GM19397 (cell line): ENCODE data around the gene STKLD1.
"Not testable (repeated sequence)": the region's sequence is repeated elsewhere in the genome, so short reads cannot be mapped to it uniquely, and the experiment has no call there.

Source experiments
- ATAC-seq: cut with Tn5 transposase; IDR thresholded peaks from one replicate; pipeline ENCODE4 v1.9.1; 2021; ENCODE audit warnings: mild to moderate bottlenecking, moderate library complexity; ENCODE audit not compliant: unreplicated experiment

Gene STKLD1

DNA sequence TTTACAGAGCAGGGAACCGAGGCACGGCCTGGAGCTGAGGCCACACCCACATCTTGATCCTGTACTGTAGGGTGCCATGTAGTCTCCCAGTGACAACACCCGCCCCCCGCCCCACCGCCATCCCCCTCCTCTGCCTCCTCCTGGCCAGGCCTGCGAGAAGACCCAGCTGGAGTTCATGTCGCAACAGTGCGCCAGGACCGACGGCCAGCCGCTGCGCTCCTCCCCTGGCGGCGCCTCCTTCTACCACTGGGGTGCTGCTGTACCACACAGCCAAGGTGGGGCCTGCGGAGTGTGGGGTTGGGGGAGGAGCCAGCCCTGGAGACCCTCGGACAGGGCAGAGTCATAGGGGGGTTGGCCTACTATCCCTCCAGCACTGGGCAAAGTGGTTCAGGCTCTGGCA, 60.5 kb downstream of the STKLD1 start:
- no peak for ATAC-seq

- no peak for ATAC-seq
These were observed 61.8 kb downstream of the STKLD1 start for GRCh38 chr9:133437753-133438531.

DNA sequence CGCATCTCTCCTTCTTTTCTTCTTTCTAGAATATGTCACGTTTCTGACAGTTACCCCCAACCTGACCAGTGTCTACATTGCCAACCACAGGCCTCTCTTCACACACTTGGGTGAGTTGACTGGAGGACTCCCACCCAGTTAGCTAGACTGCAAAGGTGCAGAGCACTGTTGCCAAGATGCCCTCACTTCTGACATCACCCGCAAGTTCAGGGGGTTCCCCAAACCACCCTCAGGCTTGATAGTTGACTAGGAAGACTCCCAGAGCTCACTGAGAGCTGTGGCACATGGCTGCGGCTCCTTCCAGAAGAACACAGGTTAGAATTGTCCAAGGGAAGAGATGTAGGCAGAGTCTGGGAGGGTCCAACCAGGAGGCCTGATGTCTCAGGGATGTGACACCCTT, 63.2 kb downstream of the STKLD1 start:
- no peak for ATAC-seq

DNA sequence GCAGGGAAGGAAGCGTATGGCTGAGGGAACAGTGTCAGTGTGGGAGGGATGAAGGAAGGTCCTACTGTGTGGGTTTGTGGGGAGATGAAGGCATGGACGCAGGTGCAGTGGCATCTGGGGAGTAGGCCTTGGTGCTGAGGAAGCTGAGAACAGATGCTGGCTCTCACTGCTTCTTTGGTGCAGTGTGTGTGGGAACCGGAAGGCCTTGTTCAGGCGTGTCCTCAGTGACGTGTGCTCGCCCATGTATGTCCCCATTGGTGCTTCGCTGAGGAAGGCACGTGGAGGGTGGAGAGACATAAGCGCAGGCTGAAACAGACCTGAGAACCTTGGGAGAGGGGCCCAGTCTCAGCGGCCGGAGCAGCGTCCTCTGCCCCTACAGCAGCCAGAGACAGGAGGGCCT, 64.7 kb downstream of the STKLD1 start:
- no peak for ATAC-seq

GRCh38 chr9:133441571-133441970, 65.4 kb downstream of the STKLD1 start:
- ATAC-seq = no peak

DNA sequence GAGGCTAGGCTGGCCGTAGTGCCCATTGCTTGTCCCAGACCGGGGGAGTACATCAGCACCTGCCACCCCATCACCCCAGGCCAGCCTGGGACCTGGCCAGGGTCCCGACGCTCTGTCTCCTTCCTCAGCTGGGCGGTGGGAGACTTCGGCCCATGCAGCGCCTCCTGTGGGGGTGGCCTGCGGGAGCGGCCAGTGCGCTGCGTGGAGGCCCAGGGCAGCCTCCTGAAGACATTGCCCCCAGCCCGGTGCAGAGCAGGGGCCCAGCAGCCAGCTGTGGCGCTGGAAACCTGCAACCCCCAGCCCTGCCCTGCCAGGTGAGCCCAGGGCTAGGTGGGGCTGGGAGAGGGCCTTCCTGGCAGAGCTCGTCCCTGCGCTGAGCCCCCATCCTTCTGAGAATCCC, 67.1 kb downstream of the STKLD1 start:
- ATAC-seq = no peak

DNA sequence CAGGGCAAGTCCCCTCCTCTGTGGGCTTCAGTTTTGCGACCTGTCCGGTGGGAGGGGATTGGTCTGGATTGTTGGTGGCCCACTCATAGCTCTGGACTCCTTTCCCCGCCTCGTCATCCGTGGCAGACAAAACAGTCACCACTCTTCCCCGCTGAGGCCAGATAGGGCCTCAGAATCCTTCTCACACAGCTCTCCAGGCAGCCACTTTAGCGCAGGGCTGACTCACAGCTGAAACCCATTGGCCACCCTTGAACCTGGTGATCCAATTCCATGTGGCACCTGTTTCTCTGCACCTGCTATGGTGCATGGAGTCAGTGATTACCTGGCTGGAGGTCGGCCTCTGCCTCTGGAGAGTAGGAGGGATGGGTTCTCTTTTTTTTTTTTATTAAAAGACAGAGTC, 67.8 kb downstream of the STKLD1 start:
- no peak for ATAC-seq

- ATAC-seq = no peak
These were observed 69.3 kb downstream of the STKLD1 start for GRCh38 chr9:133445293-133445969.

- no peak for ATAC-seq
These were observed 72.4 kb downstream of the STKLD1 start for GRCh38 chr9:133448487-133448972.

DNA sequence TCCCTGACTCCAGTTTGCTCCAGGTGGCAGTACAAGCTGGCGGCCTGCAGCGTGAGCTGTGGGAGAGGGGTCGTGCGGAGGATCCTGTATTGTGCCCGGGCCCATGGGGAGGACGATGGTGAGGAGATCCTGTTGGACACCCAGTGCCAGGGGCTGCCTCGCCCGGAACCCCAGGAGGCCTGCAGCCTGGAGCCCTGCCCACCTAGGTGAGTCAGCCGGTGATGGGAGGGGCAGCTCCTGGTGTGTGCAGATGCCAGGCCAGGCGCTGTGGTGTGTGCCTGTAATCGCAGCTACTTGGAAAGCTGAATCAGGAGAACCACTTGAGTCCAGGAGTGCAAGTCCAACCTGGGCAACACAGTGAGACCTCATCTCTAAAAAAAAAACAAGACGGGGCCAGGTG, 73.6 kb downstream of the STKLD1 start:
- ATAC-seq = no peak

DNA sequence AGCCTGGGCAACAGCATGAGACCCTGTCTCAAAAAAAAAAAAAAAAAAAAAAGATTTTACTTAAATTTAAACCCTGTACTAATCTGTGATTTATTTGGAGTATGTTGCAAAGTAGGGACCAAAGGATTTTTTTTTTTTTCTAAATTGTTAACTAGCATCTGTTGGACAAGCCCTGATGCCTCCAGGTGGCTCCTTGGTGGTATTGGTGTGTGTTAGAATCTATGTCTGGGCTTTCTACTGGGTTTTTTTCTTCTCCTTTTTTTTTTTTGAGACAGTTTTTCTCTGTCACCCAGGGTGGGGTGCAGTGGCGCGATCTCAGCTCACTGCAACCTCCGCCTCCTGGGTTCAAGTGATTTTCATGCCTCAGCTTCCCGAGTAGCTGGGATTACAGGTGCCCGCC, 75.7 kb downstream of the STKLD1 start:
- not testable (repeated sequence) for ATAC-seq

DNA sequence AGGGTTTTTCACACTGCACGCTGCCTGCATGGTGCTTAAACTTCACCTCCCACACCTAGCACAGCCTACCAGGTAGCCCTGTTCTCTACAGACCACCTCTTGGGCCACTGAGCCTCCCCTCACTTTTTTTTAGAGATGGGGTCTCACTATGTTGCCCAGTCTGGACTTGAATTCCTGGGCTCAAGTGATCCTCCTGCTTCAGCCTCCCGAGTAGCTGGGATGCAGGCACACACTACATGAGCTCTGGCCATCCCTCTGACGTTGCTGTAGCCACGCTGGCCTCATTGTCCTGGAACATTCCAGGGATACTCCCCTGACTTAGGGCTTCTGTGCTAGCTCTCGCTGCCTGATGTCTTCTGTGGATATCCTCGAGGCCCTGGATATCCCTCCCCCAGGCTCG, 76.4 kb downstream of the STKLD1 start:
- no peak for ATAC-seq

DNA sequence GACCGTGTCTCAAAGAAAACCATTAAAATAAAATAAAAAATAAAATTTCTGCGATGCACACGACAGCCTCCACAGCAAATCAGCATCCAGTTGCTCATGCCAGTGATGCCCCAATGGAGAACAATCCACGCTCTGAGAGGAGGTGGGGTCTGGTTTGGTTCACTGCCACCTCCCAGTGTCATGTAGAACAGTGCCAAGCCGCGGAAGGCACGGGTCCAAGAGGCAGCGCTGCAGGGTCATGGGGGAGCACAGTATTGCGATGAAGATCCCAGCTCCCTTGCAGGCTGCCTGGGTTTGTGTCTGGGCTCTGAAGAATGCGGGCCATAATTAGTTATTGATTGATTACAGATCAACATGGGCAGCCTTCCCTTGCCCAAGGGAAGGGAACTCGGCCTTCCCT, 77.5 kb downstream of the STKLD1 start:
- ATAC-seq = no peak

GRCh38 chr9:133454325-133454724, 78.2 kb downstream of the STKLD1 start:
- no peak for ATAC-seq

- ATAC-seq = no peak
These were observed 78.9 kb downstream of the STKLD1 start for GRCh38 chr9:133454943-133455673.
